NB4 (cell line): ENCODE measurements around the gene ZNF200.

ENCODE experiments used
- MYC ChIP-seq: IDR thresholded peaks from 2 replicates; pipeline ENCODE4 v1.6.1; 2011; ENCODE audit warnings: low read depth, low read length
- POLR2A ChIP-seq: IDR thresholded peaks from 2 replicates; pipeline ENCODE4 v1.6.1; 2011; ENCODE audit warnings: mild to moderate bottlenecking; ENCODE audit not compliant: insufficient read length; ENCODE audit errors: extremely low read depth
- TF ChIP-seq, protein P1 (sequence below): IDR thresholded peaks from one replicate; pipeline ENCODE4 v1.5.1; 2012; ENCODE audit warnings: low read depth, low read length
- TF ChIP-seq, protein P2 (sequence below): IDR thresholded peaks from 2 replicates; pipeline ENCODE4 v1.6.1; 2011; ENCODE audit warnings: low read depth, low read length

DNA sequence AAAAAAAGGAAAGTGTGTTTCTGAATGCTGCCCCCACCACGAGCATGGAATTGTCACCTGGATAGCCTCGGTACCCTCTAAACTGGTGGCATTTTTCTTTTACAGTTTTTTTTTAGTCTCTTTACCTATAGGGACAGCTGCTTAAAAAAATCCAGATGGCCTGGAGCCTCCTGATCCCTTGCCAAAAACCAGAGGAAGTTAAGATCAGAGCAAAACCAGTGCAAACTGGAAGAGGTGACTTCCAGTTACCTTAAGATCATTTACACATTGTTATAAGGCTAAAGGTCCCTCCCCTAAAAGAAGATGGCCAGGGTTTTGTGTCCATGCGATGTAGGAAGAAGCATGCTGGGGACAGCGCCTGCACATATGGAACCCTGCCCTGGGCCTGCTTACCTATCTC lies 18.0 kb upstream of the ZNF200 start:
- TF ChIP-seq, protein P1, sequence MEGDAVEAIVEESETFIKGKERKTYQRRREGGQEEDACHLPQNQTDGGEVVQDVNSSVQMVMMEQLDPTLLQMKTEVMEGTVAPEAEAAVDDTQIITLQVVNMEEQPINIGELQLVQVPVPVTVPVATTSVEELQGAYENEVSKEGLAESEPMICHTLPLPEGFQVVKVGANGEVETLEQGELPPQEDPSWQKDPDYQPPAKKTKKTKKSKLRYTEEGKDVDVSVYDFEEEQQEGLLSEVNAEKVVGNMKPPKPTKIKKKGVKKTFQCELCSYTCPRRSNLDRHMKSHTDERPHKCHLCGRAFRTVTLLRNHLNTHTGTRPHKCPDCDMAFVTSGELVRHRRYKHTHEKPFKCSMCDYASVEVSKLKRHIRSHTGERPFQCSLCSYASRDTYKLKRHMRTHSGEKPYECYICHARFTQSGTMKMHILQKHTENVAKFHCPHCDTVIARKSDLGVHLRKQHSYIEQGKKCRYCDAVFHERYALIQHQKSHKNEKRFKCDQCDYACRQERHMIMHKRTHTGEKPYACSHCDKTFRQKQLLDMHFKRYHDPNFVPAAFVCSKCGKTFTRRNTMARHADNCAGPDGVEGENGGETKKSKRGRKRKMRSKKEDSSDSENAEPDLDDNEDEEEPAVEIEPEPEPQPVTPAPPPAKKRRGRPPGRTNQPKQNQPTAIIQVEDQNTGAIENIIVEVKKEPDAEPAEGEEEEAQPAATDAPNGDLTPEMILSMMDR: no peak
- TF ChIP-seq POLR2A (no peak), MYC (no peak)
- TF ChIP-seq, protein P2, sequence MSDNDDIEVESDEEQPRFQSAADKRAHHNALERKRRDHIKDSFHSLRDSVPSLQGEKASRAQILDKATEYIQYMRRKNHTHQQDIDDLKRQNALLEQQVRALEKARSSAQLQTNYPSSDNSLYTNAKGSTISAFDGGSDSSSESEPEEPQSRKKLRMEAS: no peak
